GM23248 (cell line): ENCODE data around the gene CD300H. TPM values are rescaled to one million over a fixed set of nuclear protein-coding genes. Genes with fewer than 3 reads are reported as not detected.

Experiments
- DNase-seq: peaks from one replicate; pipeline ENCODE4 v3.0.0-alpha.2; 2015
- H2AFZ ChIP-seq: fragments of 200-600 bp; sonication (generic); 2 replicates; pipeline ENCODE4 v1.6.1; 2016; ENCODE audit warnings: antibody characterized with exemption
- H3F3A ChIP-seq: fragments of 200-600 bp; sonication (generic); 2 replicates; pipeline ENCODE4 v1.6.1; 2016; ENCODE audit warnings: mild to moderate bottlenecking, antibody characterized with exemption, mixed run types; ENCODE audit not compliant: insufficient read depth
- H3K27ac ChIP-seq: fragments of 200-600 bp; sonication (generic); 2 replicates; pipeline ENCODE4 v1.5.1; 2016; ENCODE audit warnings: mild to moderate bottlenecking
- H3K27me3 ChIP-seq: fragments of 200-600 bp; sonication (generic); replicated peaks from 2 replicates; pipeline ENCODE4 v1.6.1; 2016; ENCODE audit warnings: mild to moderate bottlenecking; ENCODE audit not compliant: insufficient read depth
- H3K36me3 ChIP-seq: fragments of 200-600 bp; sonication (generic); 2 replicates; pipeline ENCODE4 v1.6.1; 2016; ENCODE audit warnings: low read depth, mild to moderate bottlenecking
- H3K4me1 ChIP-seq: fragments of 200-600 bp; sonication (generic); 2 replicates; pipeline ENCODE4 v1.6.1; 2016; ENCODE audit warnings: mild to moderate bottlenecking; ENCODE audit not compliant: insufficient read depth
- H3K4me2 ChIP-seq: fragments of 200-600 bp; sonication (generic); one replicate; pipeline ENCODE4 v1.6.1; 2016; ENCODE audit warnings: mild to moderate bottlenecking; ENCODE audit not compliant: unreplicated experiment
- H3K4me3 ChIP-seq: fragments of 200-600 bp; sonication (generic); 2 replicates; pipeline ENCODE4 v1.5.1; 2016; ENCODE audit warnings: mild to moderate bottlenecking
- H3K79me2 ChIP-seq: fragments of 200-600 bp; sonication (generic); 2 replicates; pipeline ENCODE4 v1.6.1; 2016; ENCODE audit warnings: mild to moderate bottlenecking; ENCODE audit not compliant: insufficient read depth
- H3K9ac ChIP-seq: fragments of 200-600 bp; sonication (generic); 2 replicates; pipeline ENCODE4 v1.6.1; 2016; ENCODE audit warnings: mild to moderate bottlenecking
- H3K9me2 ChIP-seq: fragments of 200-600 bp; sonication (generic); 2 replicates; pipeline ENCODE4 v1.6.1; 2016; ENCODE audit warnings: mixed run types, mild to moderate bottlenecking, moderate library complexity; ENCODE audit not compliant: insufficient read depth
- H3K9me3 ChIP-seq: fragments of 200-600 bp; sonication (generic); one replicate; pipeline ENCODE4 v1.6.1; 2017; ENCODE audit warnings: low read depth
- H4K20me1 ChIP-seq: fragments of 200-600 bp; sonication (generic); 2 replicates; pipeline ENCODE4 v1.6.0; 2016; ENCODE audit not compliant: insufficient read depth
- EZH2 ChIP-seq: fragments of 200-600 bp; sonication (generic); IDR thresholded peaks from 2 replicates; pipeline ENCODE4 v1.6.1; 2018; ENCODE audit warnings: antibody characterized with exemption, mild to moderate bottlenecking; ENCODE audit not compliant: insufficient read depth, poor library complexity, severe bottlenecking
- EZH2phosphoT487 ChIP-seq: fragments of 200-600 bp; sonication (generic); IDR thresholded peaks from 2 replicates; pipeline ENCODE4 v1.6.1; 2018; ENCODE audit warnings: antibody characterized with exemption, moderate library complexity, mild to moderate bottlenecking, low read depth; ENCODE audit not compliant: insufficient read depth
- WGBS, 2 experiments: methylation state at CpG; one replicate each; pipeline ENCODE4 v1.1.6; 2015 to 2017; ENCODE audit warnings: low lambda C conversion rate in 2 of 2, low coverage in 1 of 2; ENCODE audit errors: missing lambda C conversion rate in 2 of 2; 5-methylcytosine and 5-hydroxymethylcytosine counted together
- in situ Hi-C: fragments of 300-500 bp; cut with MboI; formaldehyde crosslinking; loops from 2 replicates; pipeline ENCODE4 v1.15.0; 2020
- polyA plus RNA-seq: library from polyadenylated mRNA; unstranded; fragments of >200 nt; fragmentation: Nextera tagmentation; extraction: Ambion mirVana; gene quantifications from 2 replicates; pipeline ENCODE4 v1.2.1, GENCODE V29; 2016
- total RNA-seq: library from RNA; depleted of rRNA; stranded (reverse); fragments of >200 nt; shearing (Covaris generic); gene quantifications from 2 replicates; pipeline ENCODE4 v1.2.3, GENCODE V29; 2014

Gene CD300H
- total and polyA plus RNA-seq, 2 experiments from 2014 or later, result not detected

DNA sequence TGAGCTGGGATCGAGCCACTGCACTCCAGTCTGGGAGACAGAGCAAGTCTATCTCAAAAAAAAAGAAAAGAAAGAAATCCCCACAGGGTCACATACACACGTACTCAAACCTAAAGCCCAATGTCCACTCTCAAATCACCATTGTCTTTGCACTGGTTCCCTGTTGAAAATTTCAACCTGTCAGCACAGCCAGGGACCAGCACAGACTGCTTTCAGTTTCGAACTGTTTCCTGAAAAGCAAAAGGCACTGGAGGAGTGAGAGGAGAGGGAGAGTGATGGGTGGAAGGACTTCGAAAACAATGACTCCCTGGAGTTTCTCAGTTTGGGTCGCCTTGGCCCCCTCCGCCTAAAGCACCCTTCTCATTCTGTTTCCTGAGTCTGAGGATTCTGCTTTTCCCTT lies 12.4 kb downstream of the CD300H start:
- Histone ChIP-seq H3K4me3 (no peak overlapping the region), H3F3A (no peaks in the 10 kb centered on the region), H3K27ac (no peak overlapping the region), H3K36me3 (no peaks in the 10 kb centered on the region), H3K4me1 (no peaks in the 10 kb centered on the region), H3K9me2 (no peaks in the 10 kb centered on the region), H3K9me3 (no peaks in the 10 kb centered on the region), H3K79me2 (no peaks in the 10 kb centered on the region), H2AFZ (no peak overlapping the region), H3K27me3 (peaks cover 20% of the 10 kb centered on the region), H3K9ac (no peak overlapping the region), H3K4me2 (no peak overlapping the region), H4K20me1 (no peaks in the 10 kb centered on the region)
- in situ Hi-C loops, result no loop called here
- DNase-seq, result no peak
- WGBS, 2 experiments, result 58 to 64% methylated on average over 6 of the region's 6 CpGs
- TF ChIP-seq EZH2phosphoT487, result no peak
- no peak for TF ChIP-seq EZH2

DNA sequence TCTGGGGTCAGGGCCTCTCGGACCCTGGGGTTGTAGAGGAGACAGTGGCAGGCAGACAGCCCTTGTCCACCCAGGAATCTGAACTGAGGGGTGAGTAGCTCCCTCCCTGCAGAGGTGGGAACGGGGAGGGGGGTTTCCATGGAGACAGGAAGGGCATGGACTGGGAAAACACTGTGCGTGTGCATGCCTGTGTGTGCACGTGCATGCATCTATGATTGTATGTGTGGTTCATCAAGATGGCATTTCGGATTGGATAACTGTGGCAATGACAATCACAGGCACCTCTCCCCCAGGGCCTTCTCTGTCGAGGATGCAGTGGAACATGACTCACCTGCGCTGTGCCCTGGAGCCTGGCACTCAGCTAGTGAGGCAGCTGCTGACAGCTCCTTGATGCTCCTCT lies 15.3 kb downstream of the CD300H start:
- no peak overlapping the region for H2AFZ ChIP-seq
- in situ Hi-C loops, result no loop called here
- no peaks in the 10 kb centered on the region for H4K20me1 ChIP-seq
- no peak overlapping the region for H3K4me3 ChIP-seq
- peaks cover 6% of the 10 kb centered on the region for H3K27me3 ChIP-seq
- H3K4me1 ChIP-seq, result no peaks in the 10 kb centered on the region
- no peak for TF ChIP-seq EZH2
- TF ChIP-seq EZH2phosphoT487, result no peak
- no peak overlapping the region for H3K4me2 ChIP-seq
- H3K79me2 ChIP-seq, result no peaks in the 10 kb centered on the region
- H3K9me2 ChIP-seq, result no peaks in the 10 kb centered on the region
- WGBS, 2 experiments, result 16 to 21% methylated on average over 7 of the region's 7 CpGs
- no peaks in the 10 kb centered on the region for H3F3A ChIP-seq
- no peaks in the 10 kb centered on the region for H3K36me3 ChIP-seq
- DNase-seq, result peak; percentile 58
- H3K9ac ChIP-seq, result no peak overlapping the region
- H3K27ac ChIP-seq, result no peak overlapping the region
- no peaks in the 10 kb centered on the region for H3K9me3 ChIP-seq

DNA sequence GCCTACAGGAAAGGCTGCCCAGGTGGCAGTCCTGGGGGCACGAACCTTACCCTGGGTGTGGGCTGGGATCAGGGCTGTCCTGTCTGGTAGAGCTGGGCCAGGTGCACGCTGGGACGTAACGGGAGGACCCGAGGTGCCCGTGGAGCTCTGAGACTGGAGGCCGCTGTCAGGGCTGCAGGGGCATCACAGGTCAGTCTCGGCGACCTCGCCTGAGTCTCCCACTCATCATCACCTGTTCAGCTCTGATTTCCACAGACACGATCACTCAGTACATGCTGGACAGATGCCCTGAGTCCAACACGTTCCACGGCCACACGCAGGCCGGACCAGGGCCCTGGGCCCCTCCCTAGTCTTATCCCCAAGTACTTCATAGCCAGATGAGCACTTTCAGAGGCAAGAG lies 16.7 kb downstream of the CD300H start:
- Histone ChIP-seq H3K4me1 (no peaks in the 10 kb centered on the region), H3K27me3 (peaks cover 6% of the 10 kb centered on the region), H2AFZ (no peak overlapping the region), H3K79me2 (no peaks in the 10 kb centered on the region), H3K27ac (no peak overlapping the region), H3K9ac (no peak overlapping the region), H3K9me2 (no peaks in the 10 kb centered on the region), H3F3A (no peaks in the 10 kb centered on the region), H3K9me3 (no peaks in the 10 kb centered on the region), H3K36me3 (no peaks in the 10 kb centered on the region), H3K4me3 (no peak overlapping the region), H4K20me1 (no peaks in the 10 kb centered on the region), H3K4me2 (no peak overlapping the region)
- in situ Hi-C loops, result no loop called here
- DNase-seq, result no peak
- no peak for TF ChIP-seq EZH2phosphoT487
- no peak for TF ChIP-seq EZH2
- WGBS, 2 experiments, result 75 to 77% methylated on average over 15 of the region's 15 CpGs

DNA sequence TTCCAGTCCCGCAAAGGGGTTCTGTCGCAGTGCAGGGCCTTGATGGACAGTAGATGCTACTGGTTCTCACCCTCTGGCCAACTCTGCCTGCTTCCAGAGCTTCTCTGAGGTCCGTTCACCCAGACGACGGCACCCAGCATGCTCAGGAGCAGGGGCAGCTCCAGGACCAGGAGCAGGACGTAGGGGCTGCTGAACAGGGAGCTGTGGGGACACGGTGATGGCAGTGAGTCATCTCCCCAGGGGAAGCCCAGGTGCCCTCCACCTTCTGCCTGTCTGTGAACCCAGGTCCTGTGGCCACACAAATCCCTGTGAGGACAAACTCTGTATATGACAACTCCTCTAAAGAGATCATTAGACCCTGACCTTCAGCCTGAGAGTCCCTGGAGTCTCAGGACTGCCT lies 18.0 kb downstream of the CD300H start:
- no peak overlapping the region for H3K4me2 ChIP-seq
- no peak overlapping the region for H3K27ac ChIP-seq
- H3K9ac ChIP-seq, result no peak overlapping the region
- no peaks in the 10 kb centered on the region for H3K79me2 ChIP-seq
- no peaks in the 10 kb centered on the region for H4K20me1 ChIP-seq
- peaks cover 6% of the 10 kb centered on the region for H3K27me3 ChIP-seq
- no peak for DNase-seq
- no peaks in the 10 kb centered on the region for H3F3A ChIP-seq
- 40 to 51% methylated on average over 7 of the region's 7 CpGs for WGBS, 2 experiments
- no peaks in the 10 kb centered on the region for H3K9me3 ChIP-seq
- no peak overlapping the region for H2AFZ ChIP-seq
- H3K36me3 ChIP-seq, result no peaks in the 10 kb centered on the region
- TF ChIP-seq EZH2 (no peak), EZH2phosphoT487 (no peak)
- no peak overlapping the region for H3K4me3 ChIP-seq
- in situ Hi-C loops, result no loop called here
- no peaks in the 10 kb centered on the region for H3K4me1 ChIP-seq
- no peaks in the 10 kb centered on the region for H3K9me2 ChIP-seq

DNA sequence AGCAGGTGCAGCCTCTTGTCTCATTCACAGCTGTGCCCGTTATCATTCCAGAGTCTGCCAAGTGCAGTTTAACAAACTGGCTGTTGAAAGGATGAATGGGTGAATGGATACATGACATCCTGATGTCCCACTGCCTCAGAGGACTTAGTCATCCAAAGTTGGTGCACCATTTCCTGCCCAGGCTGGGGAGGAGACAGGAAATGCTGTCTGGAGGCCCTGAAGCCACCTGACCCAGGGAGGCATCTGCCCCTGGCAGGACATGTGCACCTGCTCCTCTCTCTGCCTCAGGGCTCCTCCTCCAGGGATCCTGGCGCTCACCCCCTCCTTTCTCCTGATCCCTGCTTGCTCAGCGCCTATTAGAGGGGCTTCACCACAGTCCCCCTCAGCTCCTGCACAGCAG lies 19.6 kb downstream of the CD300H start:
- no peak for TF ChIP-seq EZH2
- TF ChIP-seq EZH2phosphoT487, result no peak
- H3K9me3 ChIP-seq, result no peaks in the 10 kb centered on the region
- 51 to 58% methylated on average over 3 of the region's 3 CpGs for WGBS, 2 experiments
- H3K4me1 ChIP-seq, result no peaks in the 10 kb centered on the region
- no peak overlapping the region for H2AFZ ChIP-seq
- in situ Hi-C loops, result no loop called here
- no peaks in the 10 kb centered on the region for H3K36me3 ChIP-seq
- H3K4me3 ChIP-seq, result no peak overlapping the region
- no peaks in the 10 kb centered on the region for H3F3A ChIP-seq
- H3K27me3 ChIP-seq, result no peaks in the 10 kb centered on the region
- H3K9me2 ChIP-seq, result no peaks in the 10 kb centered on the region
- H3K79me2 ChIP-seq, result no peaks in the 10 kb centered on the region
- no peak overlapping the region for H3K9ac ChIP-seq
- no peaks in the 10 kb centered on the region for H4K20me1 ChIP-seq
- no peak overlapping the region for H3K4me2 ChIP-seq
- H3K27ac ChIP-seq, result no peak overlapping the region
- no peak for DNase-seq
